Fibroblast of peridontal ligament (primary cell): Measurements from ENCODE around the gene ORM1.
"Not testable (repeated sequence)": the region's sequence is repeated elsewhere in the genome, so short reads cannot be mapped to it uniquely, and the experiment has no call there.

Experiments used
- DNase-seq: peaks from one replicate; pipeline ENCODE4 v3.0.0-alpha.2; 2010; ENCODE audit errors: extremely low read depth

ORM1 gene

DNA sequence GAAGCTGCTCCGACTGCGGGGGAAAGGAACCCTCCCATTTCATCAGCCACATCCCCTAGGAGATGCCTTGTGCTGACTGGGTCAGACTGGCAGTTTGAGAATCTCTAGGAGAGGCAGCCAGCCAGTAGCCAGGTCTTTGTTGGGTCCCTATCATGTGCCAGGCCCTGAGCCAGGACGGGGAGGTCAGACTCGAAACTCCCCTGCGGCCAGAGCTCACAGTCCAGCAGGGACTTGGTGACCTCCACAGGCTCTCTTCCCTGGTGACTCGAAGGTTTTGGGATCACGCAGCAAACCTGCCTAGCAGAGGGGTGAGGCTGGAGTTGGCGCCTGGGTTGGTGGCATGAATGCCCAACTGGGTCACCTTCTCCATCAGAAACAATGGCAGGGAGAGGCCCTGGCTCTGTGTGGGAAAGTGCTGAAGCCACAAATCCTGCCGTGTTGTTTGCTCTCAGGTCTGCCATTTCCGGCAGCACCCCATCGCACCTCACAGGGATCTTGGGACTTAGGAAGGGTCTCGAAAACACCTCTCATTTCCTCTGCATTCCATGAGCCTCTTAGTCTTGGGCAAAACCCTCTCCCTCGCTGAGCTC is 14.4 kb upstream of the ORM1 start:
- no peak for DNase-seq

DNA sequence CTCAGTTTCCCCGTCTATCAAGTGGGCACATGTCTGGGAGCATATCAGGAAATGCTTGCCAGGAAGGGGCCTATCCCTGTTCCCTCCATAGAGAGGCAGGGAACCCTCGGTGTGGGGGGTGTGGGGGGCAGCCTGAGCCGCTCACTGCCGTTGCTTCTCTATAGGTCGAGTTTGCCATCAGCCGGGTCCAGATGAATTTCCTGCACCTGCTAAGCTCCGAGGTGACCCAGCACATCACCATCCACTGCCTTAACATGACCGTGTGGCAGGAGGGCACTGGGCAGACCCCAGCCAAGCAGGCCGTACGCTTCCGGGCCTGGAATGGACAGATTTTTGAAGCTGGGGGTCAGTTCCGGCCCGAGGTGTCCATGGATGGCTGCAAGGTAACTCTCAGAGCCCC is 13.8 kb upstream of the ORM1 start:
- DNase-seq: no peak

DNA sequence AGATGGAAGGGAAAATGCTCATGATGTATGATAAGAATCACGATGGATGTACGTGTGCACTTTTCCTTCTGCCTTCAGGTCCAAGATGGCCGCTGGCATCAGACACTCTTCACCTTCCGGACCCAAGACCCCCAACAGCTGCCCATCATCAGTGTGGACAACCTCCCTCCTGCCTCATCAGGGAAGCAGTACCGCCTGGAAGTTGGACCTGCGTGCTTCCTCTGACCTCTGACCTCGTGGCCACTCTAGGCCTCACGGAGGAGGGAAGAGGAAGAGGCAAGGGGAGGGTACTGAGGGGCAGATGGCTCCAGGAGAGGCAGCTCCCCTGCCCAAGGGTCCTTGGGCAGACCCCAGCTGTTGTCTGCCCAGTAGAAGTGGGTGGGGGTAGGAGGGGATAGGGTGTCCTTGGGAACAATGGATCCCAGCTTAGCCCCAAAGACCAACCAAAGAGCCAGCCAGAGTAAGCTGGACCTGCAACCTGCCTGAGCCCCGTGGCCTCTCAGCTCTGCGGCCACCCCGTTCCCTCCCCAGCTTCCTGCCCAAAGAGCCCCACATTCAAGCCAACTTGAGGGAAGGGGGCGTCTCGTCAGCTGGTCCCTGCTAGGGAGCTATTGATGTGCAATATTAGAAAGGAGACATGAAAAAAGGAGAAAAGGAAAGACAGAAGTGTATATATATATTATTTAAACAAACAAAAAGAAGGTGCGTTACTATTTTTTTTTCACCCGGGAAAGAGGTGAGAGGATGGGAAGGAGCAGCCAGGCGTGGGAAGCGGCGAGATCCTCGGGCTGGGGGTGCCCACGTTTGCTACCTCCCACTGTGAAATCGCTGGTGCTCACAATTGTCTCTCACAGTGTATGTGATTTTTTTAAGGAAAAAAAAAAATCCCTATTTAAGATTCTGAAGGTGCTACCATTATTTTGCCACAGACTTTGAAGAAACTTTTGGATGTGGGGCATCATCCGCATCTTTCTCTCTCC is 12.1 kb upstream of the ORM1 start:
- DNase-seq: no peak

DNA sequence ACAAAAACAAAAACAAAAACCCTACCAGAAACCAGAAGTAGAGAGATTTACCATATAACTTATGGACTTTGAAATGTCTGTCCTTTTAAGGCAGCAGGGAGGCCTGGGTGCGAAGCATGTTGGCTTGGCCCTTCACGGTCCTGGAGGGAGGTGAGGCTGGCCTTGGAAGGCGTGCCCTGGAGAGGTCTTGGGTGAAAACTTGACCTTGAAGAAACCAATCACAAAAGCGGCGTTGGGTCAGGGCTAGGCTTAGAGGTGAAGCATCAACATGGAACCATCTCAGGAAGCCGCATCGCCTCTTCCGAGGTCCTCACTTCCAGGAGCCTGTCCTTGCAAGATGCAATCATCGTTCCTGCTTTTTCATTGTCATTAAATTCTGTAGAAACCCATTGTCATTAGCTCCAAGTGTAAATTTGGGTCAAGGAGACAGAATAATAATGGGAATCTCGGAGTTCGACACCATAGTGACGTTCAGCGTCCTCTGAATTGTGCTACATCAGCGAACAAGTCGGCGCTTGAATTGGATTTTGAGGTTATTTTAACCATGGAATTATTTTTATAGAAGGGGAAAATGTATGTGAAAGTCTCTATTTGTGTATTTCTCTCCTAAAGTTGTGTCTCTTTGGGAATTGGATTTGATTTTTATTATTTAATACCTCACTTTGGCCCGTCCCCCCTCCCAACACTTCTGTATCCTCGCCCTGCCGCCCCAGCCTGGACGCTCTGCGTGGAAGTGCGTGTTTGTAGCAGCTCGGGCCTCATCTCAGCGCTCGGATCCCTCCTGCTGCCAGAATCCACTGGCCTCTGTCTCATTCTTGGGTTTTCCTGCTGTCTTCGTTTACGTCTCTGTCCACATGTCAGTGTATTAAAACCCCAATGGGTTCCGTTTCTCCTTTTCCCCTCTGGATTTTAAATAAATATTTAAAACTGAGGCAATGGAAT is 11.1 kb upstream of the ORM1 start:
- DNase-seq: no peak

DNA sequence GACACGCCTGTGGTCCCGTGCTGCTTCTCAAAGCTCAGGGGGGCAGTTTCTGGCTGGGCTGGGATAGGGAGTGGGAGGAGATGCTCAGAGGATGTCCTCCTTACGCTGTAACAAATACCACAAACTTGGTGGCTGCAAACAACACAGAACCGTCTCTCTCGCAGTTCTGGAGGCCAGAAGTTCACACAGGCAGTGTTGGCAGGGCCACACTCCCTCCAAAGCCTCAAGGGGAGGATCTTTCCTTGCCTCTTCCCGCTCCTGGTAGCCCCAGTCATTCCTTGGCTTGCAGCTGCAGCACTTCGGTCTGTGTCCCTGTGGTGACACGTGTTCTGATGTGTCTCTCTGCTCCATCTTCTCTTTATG is 10.4 kb upstream of the ORM1 start:
- no peak for DNase-seq

DNA sequence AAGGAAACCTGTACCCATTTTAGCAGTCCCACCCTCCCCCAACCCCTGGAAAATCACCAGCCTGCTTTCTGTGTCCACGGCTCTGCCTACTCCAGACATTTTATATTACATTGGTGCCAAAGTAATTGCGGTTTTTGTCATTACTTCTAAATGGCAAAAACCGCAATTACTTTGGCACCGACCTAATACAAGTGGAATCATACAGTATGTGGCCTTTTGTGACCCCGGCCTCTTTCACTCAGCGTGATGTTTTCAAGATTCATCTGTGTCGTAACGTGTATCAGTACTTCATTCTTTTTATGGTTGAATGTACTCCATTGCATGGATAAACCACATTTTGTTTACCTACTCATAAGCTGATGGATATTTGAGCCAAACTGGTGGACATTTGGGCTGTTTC is 9.7 kb upstream of the ORM1 start:
- DNase-seq: peak; percentile 77

DNA sequence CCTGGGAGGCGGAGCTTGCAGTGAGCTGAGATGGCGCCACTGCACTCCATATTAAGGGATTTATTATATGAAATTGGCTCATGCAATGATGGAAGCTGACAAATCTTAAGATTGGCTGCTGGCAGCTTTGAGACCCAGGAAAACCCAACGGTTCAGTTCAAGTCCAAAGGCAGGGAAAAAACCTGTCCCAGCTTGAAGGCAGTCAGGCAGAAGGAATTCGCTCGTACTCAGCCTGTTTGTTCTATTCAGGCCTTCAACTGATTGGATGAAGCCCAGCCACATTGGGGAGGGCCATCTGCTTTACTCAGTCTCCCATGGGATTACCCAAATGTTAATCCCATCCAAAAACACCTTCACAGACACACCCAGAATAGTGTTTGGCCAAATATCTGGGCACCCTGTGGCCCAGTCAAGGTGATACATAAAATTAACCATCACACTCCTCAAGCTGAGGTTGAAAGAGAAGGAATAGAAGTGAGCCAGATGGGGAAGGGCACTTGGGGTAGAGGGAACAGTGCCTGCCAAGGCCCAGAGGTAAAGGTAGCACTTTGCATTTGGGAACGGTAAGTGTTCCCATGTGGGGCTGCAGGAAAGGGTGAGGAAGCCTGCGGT is 8.5 kb upstream of the ORM1 start:
- DNase-seq: no peak

DNA sequence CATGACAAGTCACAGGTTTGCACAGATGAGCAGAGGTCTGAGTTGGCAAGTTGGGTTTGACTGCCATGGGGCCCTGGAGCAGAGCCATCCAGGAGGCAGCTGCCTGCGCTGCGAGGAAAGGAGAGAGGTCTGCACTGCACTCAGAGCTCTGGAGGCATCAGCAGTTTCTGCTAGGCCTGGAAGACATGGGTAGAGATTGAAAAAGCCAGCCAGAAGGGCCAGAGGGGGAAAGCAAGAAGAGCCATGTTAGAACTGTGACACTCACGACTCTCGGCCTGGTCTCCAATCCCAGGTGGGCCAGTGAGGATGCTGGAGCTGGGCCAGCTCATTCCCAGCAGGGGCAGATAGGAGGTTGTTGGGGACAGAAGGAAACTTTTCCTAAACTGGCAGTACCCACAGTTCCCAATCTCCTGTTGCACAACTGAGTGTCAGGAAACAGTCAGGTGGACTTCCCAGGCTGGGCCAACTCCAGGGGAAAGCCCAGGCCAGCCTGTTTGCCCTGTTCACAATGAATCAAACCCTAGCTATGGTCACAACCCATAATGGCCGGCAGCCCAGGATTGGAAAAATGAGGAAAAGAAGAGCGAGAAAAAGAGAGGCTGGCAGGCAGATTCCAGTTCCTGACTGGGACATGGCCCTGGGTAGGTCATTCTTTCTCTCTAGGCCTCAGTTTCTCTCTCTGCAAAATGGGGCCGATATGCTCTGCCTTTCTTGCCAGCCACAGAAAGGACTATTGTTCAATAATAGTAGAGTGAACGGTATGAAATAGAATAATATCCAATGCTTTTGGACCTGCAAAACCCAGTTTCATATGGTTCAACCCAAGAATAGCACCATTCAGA is 7.8 kb upstream of the ORM1 start:
- DNase-seq: no peak

DNA sequence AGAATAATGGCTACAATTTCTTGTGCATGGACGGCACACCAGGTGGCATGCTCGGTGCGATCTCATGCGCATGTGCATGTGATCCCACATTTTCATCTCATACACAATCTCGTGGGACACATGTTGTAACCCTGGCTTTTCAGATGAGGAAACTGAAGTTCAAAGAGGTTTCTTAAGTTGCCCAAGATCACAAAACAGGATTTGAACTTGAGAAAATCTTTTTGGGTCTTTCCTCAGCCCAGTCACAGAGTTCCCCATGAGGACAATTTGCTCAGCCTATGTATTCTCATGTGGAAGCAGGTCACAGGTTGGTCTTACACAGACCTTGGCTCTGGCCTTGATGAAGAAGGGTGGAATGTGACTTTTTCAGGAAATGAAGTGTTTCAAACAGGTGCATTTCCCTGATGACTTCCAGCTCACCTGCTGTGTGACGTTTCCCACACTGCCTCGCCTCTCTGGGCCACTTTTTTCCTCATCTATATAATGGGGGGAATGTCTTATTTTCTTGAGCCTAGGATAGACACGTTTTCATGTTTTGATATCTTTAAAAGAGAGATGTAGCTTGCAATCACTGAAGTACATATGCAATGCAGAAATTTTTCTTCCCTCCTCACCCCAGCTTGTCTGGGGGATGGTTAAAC is 7.1 kb upstream of the ORM1 start:
- no peak for DNase-seq

DNA sequence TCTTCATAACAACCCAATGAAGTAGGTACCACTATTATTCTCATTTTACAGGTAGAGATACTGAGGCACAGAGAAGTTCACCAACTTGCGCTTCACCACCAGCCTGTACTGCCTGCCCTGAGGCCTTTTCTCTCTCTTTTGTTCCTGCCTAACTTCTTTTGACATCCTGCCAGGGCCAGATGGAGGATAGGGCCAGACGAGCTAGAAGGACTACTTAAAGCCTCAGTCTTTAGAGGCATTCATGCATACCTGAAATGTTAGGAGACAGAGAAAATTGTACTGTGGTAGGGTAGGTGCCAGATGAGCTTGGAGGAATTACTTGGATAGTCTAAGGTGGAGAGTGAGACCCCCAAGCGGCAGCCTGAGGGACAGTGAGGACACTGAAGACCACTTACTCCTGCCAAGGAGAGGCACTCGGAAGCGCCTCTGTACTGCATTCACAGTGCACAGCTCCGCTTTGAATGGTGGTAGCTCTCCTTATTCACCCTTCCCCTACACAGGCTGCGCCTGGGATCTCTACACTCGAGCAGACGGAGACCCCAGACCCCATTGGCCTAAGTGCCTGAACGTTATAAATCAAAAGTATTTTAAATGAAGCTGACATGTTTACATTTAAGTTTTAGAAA is 6.2 kb upstream of the ORM1 start:
- DNase-seq: no peak

DNA sequence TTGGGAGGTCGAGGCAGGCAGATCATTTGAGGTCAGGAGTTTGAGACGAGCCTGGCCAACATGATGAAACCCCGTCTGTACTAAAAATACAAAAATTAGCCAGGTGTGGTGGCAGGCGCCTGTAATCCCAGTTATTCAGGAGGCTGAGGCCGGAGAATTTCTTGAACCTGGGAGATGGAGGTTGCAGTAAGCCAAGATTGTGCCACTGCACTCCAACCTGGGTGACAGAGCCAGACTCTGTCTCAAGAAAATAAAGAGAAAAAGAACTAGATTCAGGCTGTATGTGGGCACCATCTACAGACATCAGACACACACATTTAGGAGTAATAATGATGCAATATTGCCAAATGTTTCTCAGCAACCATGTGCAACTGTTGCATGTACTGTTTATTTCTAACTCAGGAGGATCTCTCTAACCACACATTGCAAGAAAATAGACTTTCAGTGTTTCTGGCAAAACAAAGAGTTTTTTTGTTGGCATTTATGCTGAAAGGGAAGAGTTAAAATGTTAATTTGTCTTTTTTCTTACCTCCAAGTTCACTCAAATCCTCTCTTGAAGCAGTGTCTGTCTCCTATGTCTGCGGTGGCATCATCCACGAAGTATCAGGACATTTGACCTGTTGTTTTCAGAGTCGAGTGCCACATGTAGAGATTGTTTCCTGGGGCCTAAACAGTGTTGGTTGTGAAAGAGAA is 5.1 kb upstream of the ORM1 start:
- peak; percentile 93 for DNase-seq

DNA sequence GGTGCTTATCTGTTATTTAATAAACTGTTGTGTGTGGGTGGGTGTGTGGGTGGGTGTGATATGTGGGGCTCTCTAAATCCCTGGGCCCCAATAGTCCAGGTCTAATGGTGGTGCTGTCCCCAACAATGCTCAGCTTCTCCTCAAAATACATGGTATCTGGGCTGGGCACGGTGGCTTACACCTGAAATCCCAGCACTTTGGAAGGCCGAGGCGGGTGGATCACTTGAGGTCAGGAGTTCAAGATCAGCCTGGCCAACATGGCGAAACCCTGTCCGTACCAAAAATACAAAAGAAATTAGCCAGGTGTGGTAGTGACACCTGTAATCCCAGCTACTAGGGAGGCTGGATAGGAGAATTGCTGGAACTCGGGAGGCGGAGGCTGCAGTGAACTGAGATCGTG is 4.5 kb upstream of the ORM1 start:
- DNase-seq: no peak

DNA sequence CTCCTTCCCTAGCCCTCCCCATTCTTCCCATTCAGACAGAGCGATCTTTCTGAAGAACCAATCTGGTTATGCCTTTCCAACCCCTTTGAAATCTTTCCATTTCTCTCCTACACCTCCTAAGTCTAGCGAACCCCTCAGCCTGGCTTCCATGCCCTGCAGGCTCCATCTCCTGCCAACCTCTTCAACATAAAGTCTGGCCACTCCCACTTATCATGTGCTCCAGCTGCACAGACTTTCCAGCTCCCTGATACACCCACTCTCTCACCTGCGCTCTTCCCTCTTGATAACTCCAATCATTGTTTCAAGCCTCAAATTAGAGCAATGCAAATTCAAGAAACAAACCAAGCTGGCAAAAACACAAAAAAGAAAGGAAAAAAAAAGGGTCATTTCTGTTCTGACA is 3.8 kb upstream of the ORM1 start:
- DNase-seq: no peak

DNA sequence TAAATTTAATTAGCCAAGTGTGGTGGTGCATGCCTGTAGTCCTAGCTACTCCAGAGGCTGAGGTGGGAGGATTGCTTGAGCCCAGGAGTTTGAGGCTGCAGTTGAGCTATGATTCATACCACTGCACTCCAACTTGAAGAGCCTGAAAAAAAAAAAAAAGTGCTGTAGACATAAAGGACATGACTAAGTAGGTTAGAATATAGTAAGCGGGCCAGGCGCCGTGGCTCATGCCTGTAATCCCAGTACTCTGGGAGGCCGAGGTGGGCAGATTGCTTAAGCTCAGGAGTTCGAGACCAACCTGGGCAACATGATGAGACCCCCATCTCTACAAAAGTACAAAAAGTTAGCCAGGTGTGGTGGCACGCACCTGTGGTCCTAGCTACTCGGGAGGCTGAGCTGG is 2.2 kb upstream of the ORM1 start:
- DNase-seq: peak; percentile 58

DNA sequence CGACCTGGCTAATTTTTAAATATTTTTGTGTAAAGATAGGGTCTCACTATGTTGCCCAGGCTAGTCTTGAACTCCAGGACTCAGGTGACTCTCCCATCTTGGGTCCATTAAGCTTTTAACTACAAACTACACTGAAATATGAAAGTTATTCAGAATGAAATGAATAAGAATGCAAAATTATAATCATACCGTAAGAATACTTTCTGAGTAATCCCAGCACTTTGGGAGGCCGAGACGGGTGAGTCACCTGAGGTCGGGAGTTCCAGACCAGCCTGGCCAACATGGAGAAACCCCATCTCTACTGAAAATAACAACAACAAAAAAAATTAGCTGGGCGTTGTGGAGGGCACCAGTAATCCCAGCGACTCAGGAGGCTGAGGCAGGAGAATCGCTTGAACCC is 1.1 kb upstream of the ORM1 start:
- DNase-seq: peak; percentile 62

DNA sequence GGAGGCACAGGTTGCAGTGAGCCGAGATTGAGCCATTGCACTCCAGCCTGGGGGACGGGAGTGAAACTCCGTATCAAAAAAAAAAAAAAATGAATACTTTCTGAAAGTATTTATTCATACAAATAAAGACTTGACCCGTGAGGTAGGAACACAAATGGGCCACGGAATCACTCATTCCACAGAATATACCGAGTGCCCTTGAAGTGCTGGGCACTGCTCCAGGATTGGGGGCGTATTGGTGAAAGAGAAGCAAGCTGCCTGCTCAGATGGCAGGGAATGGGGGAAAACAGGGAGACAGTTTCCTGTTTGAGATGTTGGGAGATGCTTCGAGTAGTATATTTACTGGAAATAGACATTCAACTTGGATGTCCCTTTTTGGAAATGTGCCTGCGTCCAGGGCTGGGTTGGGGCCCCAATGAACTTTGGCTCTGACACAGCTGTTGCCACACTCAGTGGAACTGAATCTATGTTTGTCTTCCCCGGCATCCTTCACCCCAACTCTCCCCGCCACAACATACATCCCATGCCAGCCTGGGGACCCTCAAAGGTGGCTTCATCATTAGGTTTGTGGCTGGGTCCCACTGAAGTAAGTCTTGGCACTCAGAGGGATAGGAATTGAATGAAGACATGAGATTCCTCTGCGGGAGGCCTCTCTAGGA is 609 bp upstream of the ORM1 start:
- not testable (repeated sequence) for DNase-seq

DNA sequence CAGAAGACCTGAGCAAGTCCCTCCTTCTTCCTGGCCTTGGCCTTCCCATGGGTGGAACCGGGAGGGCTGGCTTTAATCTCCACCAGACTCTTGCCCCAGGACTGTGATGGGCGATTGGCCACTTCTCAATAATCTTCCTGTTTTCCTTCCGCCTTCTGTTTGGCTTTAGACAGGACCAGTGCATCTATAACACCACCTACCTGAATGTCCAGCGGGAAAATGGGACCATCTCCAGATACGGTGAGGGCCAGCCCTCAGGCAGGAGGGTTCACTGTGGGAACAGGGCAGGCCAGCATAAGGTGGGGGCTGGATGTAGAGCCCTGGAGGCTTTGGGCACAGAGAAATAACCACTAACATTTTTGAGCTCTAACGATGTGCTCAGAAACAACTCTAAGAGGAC is 951 bp downstream of the ORM1 start:
- not testable (repeated sequence) for DNase-seq

DNA sequence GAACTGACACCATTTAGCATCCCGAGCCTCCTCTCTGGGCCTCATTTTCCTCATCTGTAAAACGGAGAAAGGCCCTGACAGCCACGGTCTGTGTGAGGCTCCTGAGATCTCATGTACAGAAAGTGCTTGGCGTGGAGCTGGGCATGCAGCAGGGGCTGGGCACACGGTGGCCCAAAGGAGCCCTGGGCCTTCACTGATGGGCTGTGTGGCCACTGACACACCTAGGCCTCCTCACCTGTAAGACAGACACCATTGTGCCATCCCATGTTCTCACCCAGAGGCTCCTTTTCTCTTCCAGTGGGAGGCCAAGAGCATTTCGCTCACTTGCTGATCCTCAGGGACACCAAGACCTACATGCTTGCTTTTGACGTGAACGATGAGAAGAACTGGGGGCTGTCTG is 1.6 kb downstream of the ORM1 start:
- DNase-seq: no peak

DNA sequence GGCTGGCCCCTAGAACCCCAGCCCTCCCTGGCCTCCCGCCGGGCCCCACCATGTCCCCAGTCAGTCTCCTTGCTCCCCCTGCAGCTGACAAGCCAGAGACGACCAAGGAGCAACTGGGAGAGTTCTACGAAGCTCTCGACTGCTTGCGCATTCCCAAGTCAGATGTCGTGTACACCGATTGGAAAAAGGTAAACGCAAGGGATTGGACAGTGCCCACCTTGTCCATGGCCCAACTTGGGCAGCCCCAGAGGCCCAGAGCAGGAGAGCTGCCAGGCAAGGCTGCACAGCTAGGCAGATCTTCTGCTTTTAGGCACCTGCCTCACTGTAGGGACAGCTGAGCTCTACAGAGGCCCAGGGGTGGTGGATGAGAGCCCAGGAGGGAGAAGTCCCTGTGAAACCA is 2.1 kb downstream of the ORM1 start:
- not testable (repeated sequence) for DNase-seq
